GM23338 (cell line): ENCODE results near the gene FGF8. TPM values are rescaled to one million over a fixed set of nuclear protein-coding genes. Genes with fewer than 3 reads are reported as not detected.

Experiments used
- ATAC-seq: fragments of 200-7000 bp; cut with Tn5 transposase; 3 replicates; pipeline ENCODE4 v1.9.1; 2020
- DNase-seq: peaks from one replicate; pipeline ENCODE4 v3.0.0-alpha.2; 2015; ENCODE audit warnings: low spot score
- H2AFZ ChIP-seq: fragments of 200-600 bp; sonication (generic); 2 replicates; pipeline ENCODE4 v1.8.0; 2016; ENCODE audit warnings: antibody characterized with exemption, mild to moderate bottlenecking, moderate library complexity
- H3F3A ChIP-seq: fragments of 200-600 bp; sonication (generic); replicated peaks from 2 replicates; pipeline ENCODE4 v1.8.0; 2017; ENCODE audit warnings: antibody characterized with exemption, mixed run types, low read depth
- H3K27ac ChIP-seq: fragments of 200-600 bp; sonication (generic); 2 replicates; pipeline ENCODE4 v1.6.1; 2016; ENCODE audit warnings: low read depth
- H3K27me3 ChIP-seq: fragments of 200-600 bp; sonication (generic); 2 replicates; pipeline ENCODE4 v1.8.0; 2016; ENCODE audit warnings: mild to moderate bottlenecking, mixed run types, moderate library complexity; ENCODE audit not compliant: insufficient read depth
- H3K36me3 ChIP-seq: fragments of 200-600 bp; sonication (generic); 2 replicates; pipeline ENCODE4 v1.8.0; 2016; ENCODE audit warnings: mild to moderate bottlenecking; ENCODE audit not compliant: insufficient read depth
- H3K4me1 ChIP-seq: fragments of 200-600 bp; sonication (generic); 2 replicates; pipeline ENCODE4 v1.8.0; 2016; ENCODE audit warnings: mild to moderate bottlenecking, moderate library complexity; ENCODE audit not compliant: insufficient read depth
- H3K4me2 ChIP-seq: fragments of 200-600 bp; sonication (generic); 2 replicates; pipeline ENCODE4 v1.7.1; 2017; ENCODE audit warnings: mixed run types
- H3K4me3 ChIP-seq: fragments of 200-600 bp; sonication (generic); 2 replicates; pipeline ENCODE4 v1.6.1; 2016; ENCODE audit warnings: mixed run types
- H3K79me2 ChIP-seq: fragments of 200-600 bp; sonication (generic); replicated peaks from 2 replicates; pipeline ENCODE4 v1.8.0; 2017; ENCODE audit warnings: mild to moderate bottlenecking; ENCODE audit not compliant: insufficient read depth
- H3K9me2 ChIP-seq: fragments of 200-600 bp; sonication (generic); 2 replicates; pipeline ENCODE4 v1.8.0; 2017; ENCODE audit not compliant: insufficient read depth
- H4K20me1 ChIP-seq: fragments of 200-600 bp; sonication (generic); replicated peaks from 2 replicates; pipeline ENCODE4 v1.8.0; 2017; ENCODE audit warnings: mild to moderate bottlenecking; ENCODE audit not compliant: insufficient read depth
- H3K27ac Mint-ChIP-seq: 2 replicates; pipeline ENCODE4 v1.8.0; 2020; ENCODE audit warnings: inconsistent platforms, mild to moderate bottlenecking, moderate library complexity, mixed read lengths
- H3K27me3 Mint-ChIP-seq: 3 replicates; pipeline ENCODE4 v1.8.0; 2022; ENCODE audit warnings: low read depth, mild to moderate bottlenecking, moderate library complexity, mixed read lengths, inconsistent platforms; ENCODE audit not compliant: insufficient read depth, poor library complexity
- H3K36me3 Mint-ChIP-seq: 3 replicates; pipeline ENCODE4 v1.8.0; 2021; ENCODE audit warnings: low read depth, mild to moderate bottlenecking, inconsistent platforms, moderate library complexity, mixed read lengths
- H3K4me1 Mint-ChIP-seq: 3 replicates; pipeline ENCODE4 v1.8.0; 2020; ENCODE audit warnings: mild to moderate bottlenecking, inconsistent platforms, mixed read lengths
- H3K4me3 Mint-ChIP-seq: 3 replicates; pipeline ENCODE4 v1.8.0; 2021; ENCODE audit warnings: moderate library complexity, mild to moderate bottlenecking, inconsistent platforms, mixed read lengths
- H3K9me3 Mint-ChIP-seq: 3 replicates; pipeline ENCODE4 v1.8.0; 2020; ENCODE audit warnings: moderate library complexity, mild to moderate bottlenecking, inconsistent platforms, mixed read lengths
- CREB1 ChIP-seq: fragments of 250-450 bp; sonication (Bioruptor Pico); IDR thresholded peaks from 2 replicates; pipeline ENCODE4 v1.5.0; 2020; ENCODE audit warnings: low read depth, mild to moderate bottlenecking, moderate library complexity
- CTCF ChIP-seq, 2 experiments: fragments of 200-600 bp in 1 of 2; sonication (generic) in 1 of 2; conservative IDR thresholded peaks; 2 replicates each; pipeline versions ENCODE4 v1.5.1 to v1.6.1; 2016 to 2017; ENCODE audit warnings: antibody characterized with exemption in 2 of 2, low read depth in 2 of 2, mild to moderate bottlenecking in 2 of 2, moderate library complexity in 1 of 2
- ETS1 ChIP-seq: IDR thresholded peaks from 2 replicates; pipeline ENCODE4 v1.6.1; 2016; ENCODE audit warnings: antibody characterized with exemption
- EZH2 ChIP-seq: fragments of 200-600 bp; sonication (generic); IDR thresholded peaks from one replicate; pipeline ENCODE4 v1.8.0; 2017; ENCODE audit warnings: antibody characterized with exemption, mild to moderate bottlenecking, low read depth; ENCODE audit not compliant: unreplicated experiment
- EZH2phosphoT487 ChIP-seq: fragments of 200-600 bp; sonication (generic); IDR thresholded peaks from one replicate; pipeline ENCODE4 v1.8.1; 2018; ENCODE audit warnings: antibody characterized with exemption; ENCODE audit not compliant: unreplicated experiment
- NANOG ChIP-seq: IDR thresholded peaks from 2 replicates; pipeline ENCODE4 v1.6.1; 2016; ENCODE audit warnings: antibody characterized with exemption, borderline replicate concordance
- POLR2AphosphoS5 ChIP-seq: IDR thresholded peaks from 2 replicates; pipeline ENCODE4 v1.6.1; 2016; ENCODE audit warnings: antibody characterized with exemption, low read depth
- STAT1 ChIP-seq: IDR thresholded peaks from one replicate; pipeline ENCODE4 v1.6.1; 2016; ENCODE audit warnings: antibody characterized with exemption; ENCODE audit not compliant: unreplicated experiment
- ZNF331 ChIP-seq: fragments of 250-450 bp; sonication (Bioruptor Pico); IDR thresholded peaks from 2 replicates; pipeline ENCODE4 v1.5.0; 2020; ENCODE audit warnings: low read depth, mild to moderate bottlenecking, moderate library complexity
- polyA plus RNA-seq: library from polyadenylated mRNA; unstranded; fragments of >200 nt; fragmentation: Nextera tagmentation; extraction: Ambion mirVana; gene quantifications from 2 replicates; pipeline ENCODE4 v1.2.1, GENCODE V29; 2016
- total RNA-seq: library from RNA; depleted of rRNA; stranded (reverse); fragments of >200 nt; shearing (Covaris generic); gene quantifications from 2 replicates; pipeline ENCODE4 v1.2.3, GENCODE V29; 2014
- TF ChIP-seq, protein P1 (sequence below): IDR thresholded peaks from one replicate; pipeline ENCODE4 v1.6.1; 2018; ENCODE audit warnings: antibody characterized with exemption; ENCODE audit not compliant: unreplicated experiment

Gene FGF8
- total and polyA plus RNA-seq, 2 experiments from 2014 or later: 1.6 to 6.2 TPM

DNA sequence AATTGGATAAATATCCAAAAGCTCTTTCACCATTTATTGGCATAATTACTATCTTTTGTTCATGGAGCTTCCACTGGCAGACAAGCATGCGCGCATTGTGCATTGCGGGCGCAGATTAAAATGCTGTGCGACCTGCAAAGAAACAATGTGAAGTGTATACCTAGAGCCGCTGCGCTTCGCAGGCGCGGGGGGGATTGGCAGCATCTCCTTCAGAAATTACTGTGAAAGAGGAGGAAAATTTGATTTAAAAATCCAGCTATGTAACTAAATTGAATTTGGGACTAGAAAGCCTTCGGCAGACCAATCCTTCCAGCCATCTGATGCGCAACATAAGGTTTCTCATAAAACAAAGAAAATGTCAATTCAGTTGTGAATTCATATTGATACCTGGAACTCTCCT lies 17.6 kb upstream of the FGF8 start:
- no peaks in the 10 kb centered on the region for H3K27me3 ChIP-seq
- peaks cover 84% of the 10 kb centered on the region for H3K36me3 Mint-ChIP-seq
- no peak overlapping the region for H3K27ac Mint-ChIP-seq
- H3K9me3 Mint-ChIP-seq: no peaks in the 10 kb centered on the region
- DNase-seq (no peak), ATAC-seq (no peak)
- no peak overlapping the region for H3K4me3 ChIP-seq
- no peaks in the 10 kb centered on the region for H3K4me1 Mint-ChIP-seq
- TF ChIP-seq CREB1 (CRISPR knock-in tag) (no peak), EZH2phosphoT487 (no peak), EZH2 (no peak), POLR2AphosphoS5 (no peak), CTCF (conservative IDR thresholded peaks at IDR 0.05; ENCODE audit: low read depth in 2 of 2) (no peak), ETS1 (no peak), STAT1 (no peak), NANOG (no peak), ZNF331 (CRISPR knock-in tag) (no peak)
- TF ChIP-seq, protein P1, sequence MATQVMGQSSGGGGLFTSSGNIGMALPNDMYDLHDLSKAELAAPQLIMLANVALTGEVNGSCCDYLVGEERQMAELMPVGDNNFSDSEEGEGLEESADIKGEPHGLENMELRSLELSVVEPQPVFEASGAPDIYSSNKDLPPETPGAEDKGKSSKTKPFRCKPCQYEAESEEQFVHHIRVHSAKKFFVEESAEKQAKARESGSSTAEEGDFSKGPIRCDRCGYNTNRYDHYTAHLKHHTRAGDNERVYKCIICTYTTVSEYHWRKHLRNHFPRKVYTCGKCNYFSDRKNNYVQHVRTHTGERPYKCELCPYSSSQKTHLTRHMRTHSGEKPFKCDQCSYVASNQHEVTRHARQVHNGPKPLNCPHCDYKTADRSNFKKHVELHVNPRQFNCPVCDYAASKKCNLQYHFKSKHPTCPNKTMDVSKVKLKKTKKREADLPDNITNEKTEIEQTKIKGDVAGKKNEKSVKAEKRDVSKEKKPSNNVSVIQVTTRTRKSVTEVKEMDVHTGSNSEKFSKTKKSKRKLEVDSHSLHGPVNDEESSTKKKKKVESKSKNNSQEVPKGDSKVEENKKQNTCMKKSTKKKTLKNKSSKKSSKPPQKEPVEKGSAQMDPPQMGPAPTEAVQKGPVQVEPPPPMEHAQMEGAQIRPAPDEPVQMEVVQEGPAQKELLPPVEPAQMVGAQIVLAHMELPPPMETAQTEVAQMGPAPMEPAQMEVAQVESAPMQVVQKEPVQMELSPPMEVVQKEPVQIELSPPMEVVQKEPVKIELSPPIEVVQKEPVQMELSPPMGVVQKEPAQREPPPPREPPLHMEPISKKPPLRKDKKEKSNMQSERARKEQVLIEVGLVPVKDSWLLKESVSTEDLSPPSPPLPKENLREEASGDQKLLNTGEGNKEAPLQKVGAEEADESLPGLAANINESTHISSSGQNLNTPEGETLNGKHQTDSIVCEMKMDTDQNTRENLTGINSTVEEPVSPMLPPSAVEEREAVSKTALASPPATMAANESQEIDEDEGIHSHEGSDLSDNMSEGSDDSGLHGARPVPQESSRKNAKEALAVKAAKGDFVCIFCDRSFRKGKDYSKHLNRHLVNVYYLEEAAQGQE: no peak
- no peaks in the 10 kb centered on the region for H3K9me2 ChIP-seq
- no peak overlapping the region for H3K27ac ChIP-seq
- no peak overlapping the region for H3K4me2 ChIP-seq
- peaks cover 8% of the 10 kb centered on the region; the same call in 1 of the 2 replicates for H3F3A ChIP-seq
- H3K4me1 ChIP-seq: no peaks in the 10 kb centered on the region
- H3K27me3 Mint-ChIP-seq: peaks cover 8% of the 10 kb centered on the region
- H3K79me2 ChIP-seq: peaks cover 33% of the 10 kb centered on the region
- H3K36me3 ChIP-seq: peaks cover 93% of the 10 kb centered on the region
- H2AFZ ChIP-seq: no peak overlapping the region
- peaks cover 32% of the 10 kb centered on the region for H4K20me1 ChIP-seq
- H3K4me3 Mint-ChIP-seq: no peak overlapping the region
